ENCODE data around the gene DLK2.

Gene DLK2

DNA sequence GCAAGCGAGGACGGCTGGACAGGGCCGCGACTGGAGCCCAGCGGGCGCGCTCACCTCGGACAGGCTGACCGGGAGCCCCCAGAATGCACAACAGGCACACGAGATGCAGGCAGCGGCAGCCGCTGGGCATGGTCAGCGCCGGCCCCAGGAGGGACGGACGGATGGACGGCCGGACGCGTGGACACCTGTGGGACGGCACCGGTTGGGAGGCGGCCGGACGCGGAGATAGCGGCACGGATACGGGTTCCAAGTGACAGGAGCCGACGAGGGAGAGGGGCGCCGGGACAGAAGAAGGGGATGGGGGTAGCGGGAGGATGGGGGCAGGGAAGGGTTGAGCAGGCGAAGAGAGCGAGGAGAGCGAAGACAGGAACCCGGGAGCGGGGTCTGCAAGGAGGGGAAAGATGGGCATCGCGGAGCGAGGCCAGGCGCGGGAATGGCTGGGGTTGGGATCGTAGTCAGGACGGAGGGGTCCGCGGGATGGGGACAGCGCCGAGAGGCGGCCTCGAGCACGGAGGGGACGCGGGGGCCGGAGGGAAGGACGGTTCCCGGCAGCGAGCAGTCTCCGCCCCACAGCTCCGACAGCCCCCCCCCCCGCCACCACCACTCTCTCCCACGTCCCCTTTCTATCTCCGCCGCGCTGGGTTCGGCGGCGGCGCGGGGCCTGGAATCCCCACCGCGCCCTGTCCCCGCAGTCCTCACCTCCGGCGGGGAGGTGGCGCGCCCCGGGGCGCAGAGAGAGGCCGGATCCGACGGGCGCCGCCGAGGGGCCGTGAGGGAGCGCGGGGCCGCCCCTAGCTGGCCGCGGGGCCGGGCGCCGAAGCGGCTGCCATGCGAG lies 435 bp downstream of the DLK2 start:
- TF ChIP-seq, protein P1, sequence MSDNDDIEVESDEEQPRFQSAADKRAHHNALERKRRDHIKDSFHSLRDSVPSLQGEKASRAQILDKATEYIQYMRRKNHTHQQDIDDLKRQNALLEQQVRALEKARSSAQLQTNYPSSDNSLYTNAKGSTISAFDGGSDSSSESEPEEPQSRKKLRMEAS (IDR thresholded peaks at IDR 0.05; ENCODE audit: low read depth, low read length) = no peak
- TF ChIP-seq MYC (IDR thresholded peaks at IDR 0.05; ENCODE audit: low read depth, low read length) (no peak), POLR2A (IDR thresholded peaks at IDR 0.05; ENCODE audit: extremely low read depth, insufficient read length) (no peak)
- TF ChIP-seq, protein P2, sequence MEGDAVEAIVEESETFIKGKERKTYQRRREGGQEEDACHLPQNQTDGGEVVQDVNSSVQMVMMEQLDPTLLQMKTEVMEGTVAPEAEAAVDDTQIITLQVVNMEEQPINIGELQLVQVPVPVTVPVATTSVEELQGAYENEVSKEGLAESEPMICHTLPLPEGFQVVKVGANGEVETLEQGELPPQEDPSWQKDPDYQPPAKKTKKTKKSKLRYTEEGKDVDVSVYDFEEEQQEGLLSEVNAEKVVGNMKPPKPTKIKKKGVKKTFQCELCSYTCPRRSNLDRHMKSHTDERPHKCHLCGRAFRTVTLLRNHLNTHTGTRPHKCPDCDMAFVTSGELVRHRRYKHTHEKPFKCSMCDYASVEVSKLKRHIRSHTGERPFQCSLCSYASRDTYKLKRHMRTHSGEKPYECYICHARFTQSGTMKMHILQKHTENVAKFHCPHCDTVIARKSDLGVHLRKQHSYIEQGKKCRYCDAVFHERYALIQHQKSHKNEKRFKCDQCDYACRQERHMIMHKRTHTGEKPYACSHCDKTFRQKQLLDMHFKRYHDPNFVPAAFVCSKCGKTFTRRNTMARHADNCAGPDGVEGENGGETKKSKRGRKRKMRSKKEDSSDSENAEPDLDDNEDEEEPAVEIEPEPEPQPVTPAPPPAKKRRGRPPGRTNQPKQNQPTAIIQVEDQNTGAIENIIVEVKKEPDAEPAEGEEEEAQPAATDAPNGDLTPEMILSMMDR (IDR thresholded peaks at IDR 0.05; ENCODE audit: low read depth, low read length) = no peak
- DNase-seq (ENCODE audit: low read depth) = peak; percentile 78

DNA sequence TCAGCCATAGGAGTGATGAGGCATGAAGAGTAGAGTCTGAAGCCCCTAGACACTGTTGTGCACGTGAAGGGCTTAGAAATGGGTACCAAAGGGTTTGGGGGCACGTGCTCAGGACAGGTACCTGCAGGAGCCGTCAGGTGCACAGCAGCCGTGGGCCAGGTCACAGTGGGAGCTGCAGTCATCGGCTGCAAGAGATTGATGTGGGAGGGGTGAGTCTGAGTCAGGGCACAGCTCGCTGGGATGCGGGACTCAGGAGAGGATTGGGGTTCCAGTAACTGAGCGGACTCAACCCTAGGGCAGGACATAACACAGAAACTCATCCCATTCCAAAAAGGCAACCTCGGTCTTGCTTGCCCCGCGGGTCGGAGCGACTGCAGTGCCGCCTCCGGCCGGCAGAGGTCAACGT lies 1.1 kb downstream of the DLK2 start:
- DNase-seq (ENCODE audit: low read depth) = no peak
- TF ChIP-seq, protein P1 (IDR thresholded peaks at IDR 0.05; ENCODE audit: low read depth, low read length) = no peak
- TF ChIP-seq MYC (IDR thresholded peaks at IDR 0.05; ENCODE audit: low read depth, low read length) (no peak), POLR2A (IDR thresholded peaks at IDR 0.05; ENCODE audit: extremely low read depth, insufficient read length) (no peak)
- TF ChIP-seq, protein P2 (IDR thresholded peaks at IDR 0.05; ENCODE audit: low read depth, low read length) = peak; percentile 90
- H3K4me3 ChIP-seq (ENCODE audit: low read depth, low read length) = no peak overlapping the region

More for the DNA sequence above, 435 bp downstream of the DLK2 start:
- no peak overlapping the region for H3K4me3 ChIP-seq (ENCODE audit: low read depth, low read length)

DNA sequence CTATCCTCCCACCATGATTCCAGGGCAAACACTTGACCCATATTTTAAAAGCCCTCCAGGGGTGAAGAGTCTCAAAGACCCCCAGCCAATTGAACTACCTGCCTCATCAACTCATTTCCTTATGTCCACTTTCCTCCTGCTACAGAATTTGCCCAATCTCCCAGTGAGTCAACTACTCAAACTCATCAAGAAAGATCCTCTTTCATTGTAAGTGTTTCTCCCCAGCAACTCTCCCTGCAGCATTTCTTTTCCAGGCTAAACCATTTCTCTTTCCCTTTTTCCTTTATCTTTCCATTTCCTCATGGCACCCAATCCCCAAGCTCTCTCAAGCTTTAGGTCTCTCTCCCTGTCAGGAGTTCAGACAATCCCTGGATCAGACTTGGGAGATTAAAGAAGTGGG lies 1.5 kb downstream of the DLK2 start:
- TF ChIP-seq POLR2A (IDR thresholded peaks at IDR 0.05; ENCODE audit: extremely low read depth, insufficient read length) (no peak), MYC (IDR thresholded peaks at IDR 0.05; ENCODE audit: low read depth, low read length) (no peak)
- TF ChIP-seq, protein P1 (IDR thresholded peaks at IDR 0.05; ENCODE audit: low read depth, low read length) = no peak
- TF ChIP-seq, protein P2 (IDR thresholded peaks at IDR 0.05; ENCODE audit: low read depth, low read length) = no peak
- no peak overlapping the region for H3K4me3 ChIP-seq (ENCODE audit: low read depth, low read length)
- DNase-seq (ENCODE audit: low read depth) = no peak

DNA sequence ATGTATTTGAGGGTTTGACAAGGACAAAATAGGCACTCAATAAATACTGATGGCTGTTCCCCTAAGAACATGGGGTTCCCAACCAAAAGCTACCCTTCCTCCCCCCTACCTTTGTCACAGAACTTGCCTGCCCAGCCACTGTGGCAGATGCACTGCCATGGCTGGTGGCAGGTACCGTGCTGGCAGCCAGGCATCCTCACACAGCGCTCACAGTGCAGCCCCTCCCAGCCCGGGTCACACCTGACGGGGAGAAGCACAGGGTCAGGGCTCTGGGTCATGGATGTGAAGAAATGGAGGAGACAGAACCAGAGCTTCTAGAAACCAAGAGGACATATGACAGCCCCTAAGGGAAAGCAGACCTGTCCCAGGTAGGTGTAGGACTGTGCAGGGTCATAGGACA lies 2.5 kb downstream of the DLK2 start:
- H3K4me3 ChIP-seq (ENCODE audit: low read depth, low read length) = no peak overlapping the region
- DNase-seq (ENCODE audit: low read depth) = no peak
- TF ChIP-seq POLR2A (IDR thresholded peaks at IDR 0.05; ENCODE audit: extremely low read depth, insufficient read length) (no peak), MYC (IDR thresholded peaks at IDR 0.05; ENCODE audit: low read depth, low read length) (no peak)
- TF ChIP-seq, protein P1 (IDR thresholded peaks at IDR 0.05; ENCODE audit: low read depth, low read length) = no peak
- TF ChIP-seq, protein P2 (IDR thresholded peaks at IDR 0.05; ENCODE audit: low read depth, low read length) = no peak

DNA sequence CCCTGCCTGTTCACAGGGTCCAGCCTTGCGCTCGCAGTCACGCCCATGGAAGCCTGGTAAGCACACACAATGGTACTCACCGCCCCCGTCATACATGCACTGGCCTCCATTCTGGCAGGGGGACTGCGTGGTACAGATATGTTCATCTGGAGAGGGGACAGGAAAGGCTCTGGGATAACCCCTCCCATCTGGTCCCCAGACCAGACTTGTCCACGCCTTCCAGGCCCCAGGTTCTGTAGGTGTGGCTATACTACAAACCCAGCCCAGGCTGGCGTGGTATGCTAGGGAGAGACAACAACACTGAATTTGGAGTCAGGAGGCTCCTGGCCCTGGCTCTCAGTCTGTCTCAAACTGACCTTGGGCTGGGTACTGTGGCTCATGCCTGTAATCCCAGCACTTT lies 3.4 kb downstream of the DLK2 start:
- TF ChIP-seq, protein P2 (IDR thresholded peaks at IDR 0.05; ENCODE audit: low read depth, low read length) = no peak
- TF ChIP-seq, protein P1 (IDR thresholded peaks at IDR 0.05; ENCODE audit: low read depth, low read length) = no peak
- H3K4me3 ChIP-seq (ENCODE audit: low read depth, low read length) = no peak overlapping the region
- DNase-seq (ENCODE audit: low read depth) = no peak

Data from NB4 (cell line).